GM12801 (cell line): ENCODE data around the gene SH3GL1.

Experiments used
- CTCF ChIP-seq: IDR thresholded peaks from one replicate; pipeline ENCODE4 v1.5.1; 2011; ENCODE audit warnings: control low read depth; ENCODE audit not compliant: insufficient read length; ENCODE audit errors: extremely low read depth

Gene SH3GL1

GRCh38 chr19:4319067-4319718 lies 81.2 kb downstream of the SH3GL1 start:
- no peak for TF ChIP-seq CTCF

GRCh38 chr19:4318460-4318859 lies 81.9 kb downstream of the SH3GL1 start:
- TF ChIP-seq CTCF: no peak

GRCh38 chr19:4316956-4317355 lies 83.4 kb downstream of the SH3GL1 start:
- TF ChIP-seq CTCF: no peak

- TF ChIP-seq CTCF: no peak
These were observed 86.4 kb downstream of the SH3GL1 start for GRCh38 chr19:4313847-4314490.
